GM21737 (cell line): Measurements from ENCODE around the gene SAYSD1.

Source experiments
- ATAC-seq: cut with Tn5 transposase; IDR thresholded peaks from one replicate; pipeline ENCODE4 v1.9.1; 2021; ENCODE audit warnings: mild to moderate bottlenecking, moderate library complexity; ENCODE audit not compliant: unreplicated experiment

Gene SAYSD1

GRCh38 chr6:39079197-39080125, 35.5 kb downstream of the SAYSD1 start:
- ATAC-seq: no peak

- ATAC-seq: no peak
These were observed 36.3 kb downstream of the SAYSD1 start for GRCh38 chr6:39078695-39079094.

- no peak for ATAC-seq
These were observed 36.9 kb downstream of the SAYSD1 start for GRCh38 chr6:39077882-39078594.

GRCh38 chr6:39076623-39077535, 38.1 kb downstream of the SAYSD1 start:
- no peak for ATAC-seq

GRCh38 chr6:39075807-39076622, 39.0 kb downstream of the SAYSD1 start:
- no peak for ATAC-seq

- no peak for ATAC-seq
These were observed 39.8 kb downstream of the SAYSD1 start for GRCh38 chr6:39075010-39075686.

- ATAC-seq: no peak
These were observed 40.5 kb downstream of the SAYSD1 start for GRCh38 chr6:39074486-39074885.

- no peak for ATAC-seq
These were observed 41.3 kb downstream of the SAYSD1 start for GRCh38 chr6:39073471-39074355.

- ATAC-seq: no peak
These were observed 42.2 kb downstream of the SAYSD1 start for GRCh38 chr6:39072830-39073229.

GRCh38 chr6:39068391-39068790, 46.6 kb downstream of the SAYSD1 start:
- ATAC-seq: no peak

GRCh38 chr6:39065561-39065960, 49.4 kb downstream of the SAYSD1 start:
- no peak for ATAC-seq

GRCh38 chr6:39063526-39063925, 51.5 kb downstream of the SAYSD1 start:
- no peak for ATAC-seq

- no peak for ATAC-seq
These were observed 52.8 kb downstream of the SAYSD1 start for GRCh38 chr6:39062014-39062740.

GRCh38 chr6:39061588-39061987, 53.4 kb downstream of the SAYSD1 start:
- ATAC-seq: no peak

GRCh38 chr6:39061182-39061581, 53.8 kb downstream of the SAYSD1 start:
- ATAC-seq: no peak

GRCh38 chr6:39060467-39061160, 54.4 kb downstream of the SAYSD1 start:
- no peak for ATAC-seq
